HL-60 (cell line): ENCODE measurements around the gene PPP1R14C.

Experiments
- CTCF ChIP-seq: IDR thresholded peaks from one replicate; pipeline ENCODE4 v1.5.1; 2011; ENCODE audit warnings: low read length, control low read depth, inconsistent platforms; ENCODE audit not compliant: insufficient read depth
- GABPA ChIP-seq: IDR thresholded peaks from 2 replicates; pipeline ENCODE4 v1.6.1; 2012; ENCODE audit warnings: low read depth
- POLR2AphosphoS5 ChIP-seq: IDR thresholded peaks from 2 replicates; pipeline ENCODE4 v1.6.1; 2012; ENCODE audit warnings: low read depth

DNA sequence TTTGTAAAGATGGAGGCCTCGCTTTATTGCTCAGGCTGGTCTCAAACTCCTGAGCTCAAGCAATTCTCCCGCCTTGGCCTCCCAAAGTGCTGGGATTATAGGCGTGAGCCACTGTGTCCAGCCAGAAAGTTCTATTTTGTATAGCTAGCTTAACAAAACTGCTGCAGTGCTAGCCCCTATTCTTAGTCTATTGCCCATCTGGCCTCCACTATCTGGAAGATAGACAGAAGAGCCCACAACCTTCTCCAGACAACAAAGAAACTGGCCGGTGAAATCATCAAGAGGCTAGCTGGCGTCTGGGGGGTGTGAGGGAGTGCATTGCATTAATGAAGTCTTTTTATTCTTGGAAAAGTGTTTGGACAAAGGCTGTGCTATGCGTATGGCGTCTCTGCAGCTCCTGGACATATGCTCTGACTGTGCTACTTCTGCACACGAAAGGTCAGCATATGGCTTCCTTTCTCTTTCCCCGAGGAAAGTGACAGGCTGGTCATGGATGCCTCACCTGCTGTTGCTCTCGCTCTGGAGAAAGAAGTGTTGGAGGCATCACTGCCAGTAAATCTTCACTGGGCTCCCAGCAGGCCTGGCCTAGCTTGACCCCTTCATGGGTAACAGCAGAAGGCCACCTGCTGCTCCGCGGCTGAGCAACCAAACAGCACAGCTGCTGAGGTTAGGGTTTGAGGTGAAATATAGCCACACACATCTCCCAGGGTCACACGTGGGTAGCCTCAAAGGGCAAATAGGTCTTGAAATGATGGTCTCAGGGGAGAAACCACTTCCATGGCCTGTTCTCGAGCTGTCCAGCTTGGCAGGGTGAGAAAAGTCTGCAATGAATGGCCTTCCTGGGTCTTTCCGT lies 130.8 kb downstream of the PPP1R14C start:
- TF ChIP-seq POLR2AphosphoS5 = no peak
- no peak for TF ChIP-seq CTCF
- TF ChIP-seq GABPA = no peak
